ENCODE measurements around the gene GOLPH3L. TPM values are rescaled to one million over a fixed set of nuclear protein-coding genes. Genes with fewer than 3 reads are reported as not detected.

Gene GOLPH3L
- total and polyA plus RNA-seq, 2 experiments from 2014 or later = 23.5 to 29.6 TPM

DNA sequence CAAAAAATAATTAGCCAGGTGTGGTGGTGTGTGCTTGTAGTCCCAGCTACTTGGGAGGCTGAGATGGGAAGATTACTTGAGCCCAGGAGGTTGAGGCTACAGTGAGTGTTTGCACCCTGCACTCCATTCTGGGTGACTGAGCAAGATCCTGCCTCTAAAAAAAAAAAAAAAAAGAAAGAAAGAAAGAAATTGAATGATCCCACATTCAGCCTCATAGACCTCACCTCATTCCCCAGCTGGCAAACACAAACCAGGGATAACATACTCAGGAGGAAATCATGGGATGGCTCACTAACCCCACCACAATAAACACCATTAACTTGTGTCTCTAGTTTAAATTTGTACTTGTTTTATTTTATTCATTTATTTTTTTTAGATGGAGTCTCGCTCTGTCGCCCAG, 76.0 kb downstream of the GOLPH3L start:
- Mint-ChIP-seq H3K4me1 (peaks cover 32% of the 10 kb centered on the region), H3K27me3 (ENCODE audit: insufficient read depth, low read depth, poor library complexity) (peaks cover 5% of the 10 kb centered on the region), H3K4me3 (no peak overlapping the region), H3K36me3 (ENCODE audit: low read depth) (peaks cover 89% of the 10 kb centered on the region), H3K27ac (no peak overlapping the region), H3K9me3 (no peaks in the 10 kb centered on the region)
- ATAC-seq (no peak), DNase-seq (ENCODE audit: low spot score) (no peak)
- Histone ChIP-seq H3K4me2 (no peak overlapping the region), H3K79me2 (replicated peaks; ENCODE audit: insufficient read depth) (peaks cover 36% of the 10 kb centered on the region), H3K27me3 (ENCODE audit: insufficient read depth) (no peaks in the 10 kb centered on the region), H3K4me3 (no peak overlapping the region), H3K36me3 (ENCODE audit: insufficient read depth) (peaks cover 57% of the 10 kb centered on the region), H3K9me2 (ENCODE audit: insufficient read depth) (no peaks in the 10 kb centered on the region), H2AFZ (no peak overlapping the region), H3F3A (replicated peaks; ENCODE audit: low read depth) (peaks cover 22% of the 10 kb centered on the region), H3K4me1 (ENCODE audit: insufficient read depth) (peaks cover 13% of the 10 kb centered on the region), H3K27ac (ENCODE audit: low read depth) (0 out of 2 replicates have a peak overlapping the region, but pooled peaks have one; percentile 8), H4K20me1 (replicated peaks; ENCODE audit: insufficient read depth) (peaks cover 13% of the 10 kb centered on the region; the same call in 1 of the 2 replicates)
- TF ChIP-seq, protein P1, sequence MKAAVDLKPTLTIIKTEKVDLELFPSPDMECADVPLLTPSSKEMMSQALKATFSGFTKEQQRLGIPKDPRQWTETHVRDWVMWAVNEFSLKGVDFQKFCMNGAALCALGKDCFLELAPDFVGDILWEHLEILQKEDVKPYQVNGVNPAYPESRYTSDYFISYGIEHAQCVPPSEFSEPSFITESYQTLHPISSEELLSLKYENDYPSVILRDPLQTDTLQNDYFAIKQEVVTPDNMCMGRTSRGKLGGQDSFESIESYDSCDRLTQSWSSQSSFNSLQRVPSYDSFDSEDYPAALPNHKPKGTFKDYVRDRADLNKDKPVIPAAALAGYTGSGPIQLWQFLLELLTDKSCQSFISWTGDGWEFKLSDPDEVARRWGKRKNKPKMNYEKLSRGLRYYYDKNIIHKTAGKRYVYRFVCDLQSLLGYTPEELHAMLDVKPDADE (IDR thresholded peaks at IDR 0.05) = no peak
- TF ChIP-seq, protein P2, sequence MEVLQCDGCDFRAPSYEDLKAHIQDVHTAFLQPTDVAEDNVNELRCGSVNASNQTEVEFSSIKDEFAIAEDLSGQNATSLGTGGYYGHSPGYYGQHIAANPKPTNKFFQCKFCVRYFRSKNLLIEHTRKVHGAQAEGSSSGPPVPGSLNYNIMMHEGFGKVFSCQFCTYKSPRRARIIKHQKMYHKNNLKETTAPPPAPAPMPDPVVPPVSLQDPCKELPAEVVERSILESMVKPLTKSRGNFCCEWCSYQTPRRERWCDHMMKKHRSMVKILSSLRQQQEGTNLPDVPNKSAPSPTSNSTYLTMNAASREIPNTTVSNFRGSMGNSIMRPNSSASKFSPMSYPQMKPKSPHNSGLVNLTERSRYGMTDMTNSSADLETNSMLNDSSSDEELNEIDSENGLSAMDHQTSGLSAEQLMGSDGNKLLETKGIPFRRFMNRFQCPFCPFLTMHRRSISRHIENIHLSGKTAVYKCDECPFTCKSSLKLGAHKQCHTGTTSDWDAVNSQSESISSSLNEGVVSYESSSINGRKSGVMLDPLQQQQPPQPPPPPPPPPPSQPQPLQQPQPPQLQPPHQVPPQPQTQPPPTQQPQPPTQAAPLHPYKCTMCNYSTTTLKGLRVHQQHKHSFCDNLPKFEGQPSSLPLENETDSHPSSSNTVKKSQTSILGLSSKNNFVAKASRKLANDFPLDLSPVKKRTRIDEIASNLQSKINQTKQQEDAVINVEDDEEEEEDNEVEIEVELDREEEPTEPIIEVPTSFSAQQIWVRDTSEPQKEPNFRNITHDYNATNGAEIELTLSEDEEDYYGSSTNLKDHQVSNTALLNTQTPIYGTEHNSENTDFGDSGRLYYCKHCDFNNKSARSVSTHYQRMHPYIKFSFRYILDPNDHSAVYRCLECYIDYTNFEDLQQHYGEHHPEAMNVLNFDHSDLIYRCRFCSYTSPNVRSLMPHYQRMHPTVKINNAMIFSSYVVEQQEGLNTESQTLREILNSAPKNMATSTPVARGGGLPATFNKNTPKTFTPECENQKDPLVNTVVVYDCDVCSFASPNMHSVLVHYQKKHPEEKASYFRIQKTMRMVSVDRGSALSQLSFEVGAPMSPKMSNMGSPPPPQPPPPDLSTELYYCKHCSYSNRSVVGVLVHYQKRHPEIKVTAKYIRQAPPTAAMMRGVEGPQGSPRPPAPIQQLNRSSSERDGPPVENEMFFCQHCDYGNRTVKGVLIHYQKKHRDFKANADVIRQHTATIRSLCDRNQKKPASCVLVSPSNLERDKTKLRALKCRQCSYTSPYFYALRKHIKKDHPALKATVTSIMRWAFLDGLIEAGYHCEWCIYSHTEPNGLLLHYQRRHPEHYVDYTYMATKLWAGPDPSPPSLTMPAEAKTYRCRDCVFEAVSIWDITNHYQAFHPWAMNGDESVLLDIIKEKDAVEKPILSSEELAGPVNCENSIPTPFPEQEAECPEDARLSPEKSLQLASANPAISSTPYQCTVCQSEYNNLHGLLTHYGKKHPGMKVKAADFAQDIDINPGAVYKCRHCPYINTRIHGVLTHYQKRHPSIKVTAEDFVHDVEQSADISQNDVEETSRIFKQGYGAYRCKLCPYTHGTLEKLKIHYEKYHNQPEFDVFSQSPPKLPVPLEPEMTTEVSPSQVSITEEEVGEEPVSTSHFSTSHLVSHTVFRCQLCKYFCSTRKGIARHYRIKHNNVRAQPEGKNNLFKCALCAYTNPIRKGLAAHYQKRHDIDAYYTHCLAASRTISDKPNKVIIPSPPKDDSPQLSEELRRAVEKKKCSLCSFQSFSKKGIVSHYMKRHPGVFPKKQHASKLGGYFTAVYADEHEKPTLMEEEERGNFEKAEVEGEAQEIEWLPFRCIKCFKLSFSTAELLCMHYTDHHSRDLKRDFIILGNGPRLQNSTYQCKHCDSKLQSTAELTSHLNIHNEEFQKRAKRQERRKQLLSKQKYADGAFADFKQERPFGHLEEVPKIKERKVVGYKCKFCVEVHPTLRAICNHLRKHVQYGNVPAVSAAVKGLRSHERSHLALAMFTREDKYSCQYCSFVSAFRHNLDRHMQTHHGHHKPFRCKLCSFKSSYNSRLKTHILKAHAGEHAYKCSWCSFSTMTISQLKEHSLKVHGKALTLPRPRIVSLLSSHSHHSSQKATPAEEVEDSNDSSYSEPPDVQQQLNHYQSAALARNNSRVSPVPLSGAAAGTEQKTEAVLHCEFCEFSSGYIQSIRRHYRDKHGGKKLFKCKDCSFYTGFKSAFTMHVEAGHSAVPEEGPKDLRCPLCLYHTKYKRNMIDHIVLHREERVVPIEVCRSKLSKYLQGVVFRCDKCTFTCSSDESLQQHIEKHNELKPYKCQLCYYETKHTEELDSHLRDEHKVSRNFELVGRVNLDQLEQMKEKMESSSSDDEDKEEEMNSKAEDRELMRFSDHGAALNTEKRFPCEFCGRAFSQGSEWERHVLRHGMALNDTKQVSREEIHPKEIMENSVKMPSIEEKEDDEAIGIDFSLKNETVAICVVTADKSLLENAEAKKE (CRISPR knock-in tag; IDR thresholded peaks at IDR 0.05) = no peak
- TF ChIP-seq EZH2phosphoT487 (IDR thresholded peaks at IDR 0.05; ENCODE audit: unreplicated experiment) (no peak), ZNF114 (CRISPR knock-in tag; IDR thresholded peaks at IDR 0.05) (no peak), CREB1 (CRISPR knock-in tag; IDR thresholded peaks at IDR 0.05; ENCODE audit: low read depth) (no peak), JUNB (IDR thresholded peaks at IDR 0.05; ENCODE audit: unreplicated experiment) (no peak), ZNF331 (CRISPR knock-in tag; IDR thresholded peaks at IDR 0.05; ENCODE audit: low read depth) (no peak), STAT1 (IDR thresholded peaks at IDR 0.05; ENCODE audit: unreplicated experiment) (no peak), EZH2 (IDR thresholded peaks at IDR 0.05; ENCODE audit: low read depth, unreplicated experiment) (no peak), POLR2AphosphoS5 (IDR thresholded peaks at IDR 0.05; ENCODE audit: low read depth) (no peak), NANOG (IDR thresholded peaks at IDR 0.05; ENCODE audit: borderline replicate concordance) (no peak)
- TF ChIP-seq, protein P3, sequence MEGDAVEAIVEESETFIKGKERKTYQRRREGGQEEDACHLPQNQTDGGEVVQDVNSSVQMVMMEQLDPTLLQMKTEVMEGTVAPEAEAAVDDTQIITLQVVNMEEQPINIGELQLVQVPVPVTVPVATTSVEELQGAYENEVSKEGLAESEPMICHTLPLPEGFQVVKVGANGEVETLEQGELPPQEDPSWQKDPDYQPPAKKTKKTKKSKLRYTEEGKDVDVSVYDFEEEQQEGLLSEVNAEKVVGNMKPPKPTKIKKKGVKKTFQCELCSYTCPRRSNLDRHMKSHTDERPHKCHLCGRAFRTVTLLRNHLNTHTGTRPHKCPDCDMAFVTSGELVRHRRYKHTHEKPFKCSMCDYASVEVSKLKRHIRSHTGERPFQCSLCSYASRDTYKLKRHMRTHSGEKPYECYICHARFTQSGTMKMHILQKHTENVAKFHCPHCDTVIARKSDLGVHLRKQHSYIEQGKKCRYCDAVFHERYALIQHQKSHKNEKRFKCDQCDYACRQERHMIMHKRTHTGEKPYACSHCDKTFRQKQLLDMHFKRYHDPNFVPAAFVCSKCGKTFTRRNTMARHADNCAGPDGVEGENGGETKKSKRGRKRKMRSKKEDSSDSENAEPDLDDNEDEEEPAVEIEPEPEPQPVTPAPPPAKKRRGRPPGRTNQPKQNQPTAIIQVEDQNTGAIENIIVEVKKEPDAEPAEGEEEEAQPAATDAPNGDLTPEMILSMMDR (conservative IDR thresholded peaks at IDR 0.05; ENCODE audit: low read depth in 2 of 2) = no peak
- TF ChIP-seq, protein P4, sequence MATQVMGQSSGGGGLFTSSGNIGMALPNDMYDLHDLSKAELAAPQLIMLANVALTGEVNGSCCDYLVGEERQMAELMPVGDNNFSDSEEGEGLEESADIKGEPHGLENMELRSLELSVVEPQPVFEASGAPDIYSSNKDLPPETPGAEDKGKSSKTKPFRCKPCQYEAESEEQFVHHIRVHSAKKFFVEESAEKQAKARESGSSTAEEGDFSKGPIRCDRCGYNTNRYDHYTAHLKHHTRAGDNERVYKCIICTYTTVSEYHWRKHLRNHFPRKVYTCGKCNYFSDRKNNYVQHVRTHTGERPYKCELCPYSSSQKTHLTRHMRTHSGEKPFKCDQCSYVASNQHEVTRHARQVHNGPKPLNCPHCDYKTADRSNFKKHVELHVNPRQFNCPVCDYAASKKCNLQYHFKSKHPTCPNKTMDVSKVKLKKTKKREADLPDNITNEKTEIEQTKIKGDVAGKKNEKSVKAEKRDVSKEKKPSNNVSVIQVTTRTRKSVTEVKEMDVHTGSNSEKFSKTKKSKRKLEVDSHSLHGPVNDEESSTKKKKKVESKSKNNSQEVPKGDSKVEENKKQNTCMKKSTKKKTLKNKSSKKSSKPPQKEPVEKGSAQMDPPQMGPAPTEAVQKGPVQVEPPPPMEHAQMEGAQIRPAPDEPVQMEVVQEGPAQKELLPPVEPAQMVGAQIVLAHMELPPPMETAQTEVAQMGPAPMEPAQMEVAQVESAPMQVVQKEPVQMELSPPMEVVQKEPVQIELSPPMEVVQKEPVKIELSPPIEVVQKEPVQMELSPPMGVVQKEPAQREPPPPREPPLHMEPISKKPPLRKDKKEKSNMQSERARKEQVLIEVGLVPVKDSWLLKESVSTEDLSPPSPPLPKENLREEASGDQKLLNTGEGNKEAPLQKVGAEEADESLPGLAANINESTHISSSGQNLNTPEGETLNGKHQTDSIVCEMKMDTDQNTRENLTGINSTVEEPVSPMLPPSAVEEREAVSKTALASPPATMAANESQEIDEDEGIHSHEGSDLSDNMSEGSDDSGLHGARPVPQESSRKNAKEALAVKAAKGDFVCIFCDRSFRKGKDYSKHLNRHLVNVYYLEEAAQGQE (IDR thresholded peaks at IDR 0.05; ENCODE audit: unreplicated experiment) = no peak

Data from GM23338 (cell line).